ENCODE data around the gene AFF3.

The AFF3 gene

DNA sequence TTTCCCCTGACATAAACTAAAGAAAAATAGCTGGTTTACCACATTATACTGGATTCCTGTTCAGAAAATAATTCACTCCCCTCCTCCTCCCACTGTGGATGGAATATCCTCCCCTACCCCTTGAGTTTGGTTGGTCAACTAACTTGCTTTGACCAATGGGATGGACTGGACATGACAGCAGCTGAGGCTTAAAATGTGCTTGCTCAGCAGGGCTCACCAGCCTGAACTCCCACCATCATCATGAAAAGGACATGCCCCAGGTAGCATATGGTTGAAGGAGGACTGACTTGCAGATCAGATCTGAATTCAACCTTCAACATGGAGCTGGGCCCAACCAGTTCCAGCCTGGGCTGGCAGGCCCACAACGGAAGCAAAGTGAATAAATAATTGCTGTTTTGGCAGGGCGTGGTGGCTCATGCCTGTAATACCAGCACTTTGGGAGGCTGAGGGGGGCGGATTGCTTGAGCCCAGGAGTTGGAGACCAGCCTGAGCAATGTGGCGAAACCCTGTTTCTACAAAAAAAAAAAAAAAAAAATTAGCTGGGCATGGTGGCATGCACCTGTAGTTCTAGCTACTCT, 284.4 kb downstream of the AFF3 start:
- DNase-seq (ENCODE audit: low spot score), result no peak

DNA sequence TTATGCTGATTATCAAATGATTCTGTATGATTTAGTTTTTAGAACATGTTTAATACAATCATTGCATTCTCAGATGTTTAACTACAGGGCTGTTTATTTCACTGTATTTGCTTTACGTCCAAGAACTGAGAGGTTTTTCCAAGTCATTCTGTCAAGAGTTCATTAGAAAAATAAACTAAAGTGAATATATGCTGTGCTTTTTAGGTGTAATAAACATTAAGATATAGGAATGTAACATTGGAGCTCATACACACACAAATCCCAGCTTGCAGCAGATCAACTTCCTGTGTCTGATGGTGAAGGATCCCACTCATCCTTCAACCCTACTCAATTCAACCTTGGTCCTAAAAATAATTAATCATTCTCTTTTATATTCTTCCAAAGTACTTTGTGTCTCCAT, 285.0 kb downstream of the AFF3 start:
- DNase-seq (ENCODE audit: low spot score), result no peak

DNA sequence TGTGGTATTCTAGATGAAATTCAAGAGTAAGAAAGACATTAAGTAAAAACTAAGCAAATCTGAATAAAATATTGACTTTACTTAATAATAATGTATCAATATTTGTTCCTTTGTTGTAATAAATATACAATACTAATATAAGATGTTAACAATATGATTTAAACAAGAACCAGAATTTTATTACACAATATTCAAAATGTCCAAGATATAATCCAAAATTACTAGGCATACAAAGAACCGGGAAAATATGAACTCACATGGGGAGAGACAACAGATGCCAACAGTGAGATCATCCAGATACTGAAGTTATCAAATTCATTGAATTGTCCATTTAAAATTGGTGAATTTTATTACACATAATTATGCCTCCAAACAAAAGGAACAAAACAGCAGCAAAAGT, 286.3 kb downstream of the AFF3 start:
- no peak for DNase-seq (ENCODE audit: low spot score)

DNA sequence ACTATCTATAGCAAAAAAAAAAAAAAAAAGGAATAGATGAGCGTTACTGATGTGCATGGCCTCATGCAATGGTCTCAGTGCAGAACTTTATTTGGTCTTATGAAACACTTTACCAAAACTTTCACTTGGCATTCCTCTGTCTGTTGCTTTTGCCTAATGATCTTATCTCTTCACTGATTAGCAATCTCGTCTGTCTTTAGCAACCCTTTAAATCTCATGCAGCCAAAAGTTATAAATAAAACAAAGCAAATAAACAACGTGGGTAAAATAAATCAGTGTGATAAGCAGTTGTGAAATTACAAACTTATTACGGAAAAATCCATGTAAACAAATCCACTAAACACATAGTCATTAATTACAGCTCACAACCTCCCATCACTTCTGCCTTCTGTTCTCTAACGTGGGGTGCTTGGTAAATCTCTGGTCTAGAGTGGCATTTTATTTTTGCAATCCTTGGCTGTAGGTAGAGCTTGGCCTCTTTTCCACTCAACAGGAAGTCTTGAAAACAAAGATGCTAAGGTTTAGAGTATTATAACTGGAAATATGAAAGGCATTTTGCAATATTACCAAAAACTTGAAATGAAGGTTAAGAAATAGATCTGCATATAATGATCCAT, 288.0 kb downstream of the AFF3 start:
- no peak for DNase-seq (ENCODE audit: low spot score)

DNA sequence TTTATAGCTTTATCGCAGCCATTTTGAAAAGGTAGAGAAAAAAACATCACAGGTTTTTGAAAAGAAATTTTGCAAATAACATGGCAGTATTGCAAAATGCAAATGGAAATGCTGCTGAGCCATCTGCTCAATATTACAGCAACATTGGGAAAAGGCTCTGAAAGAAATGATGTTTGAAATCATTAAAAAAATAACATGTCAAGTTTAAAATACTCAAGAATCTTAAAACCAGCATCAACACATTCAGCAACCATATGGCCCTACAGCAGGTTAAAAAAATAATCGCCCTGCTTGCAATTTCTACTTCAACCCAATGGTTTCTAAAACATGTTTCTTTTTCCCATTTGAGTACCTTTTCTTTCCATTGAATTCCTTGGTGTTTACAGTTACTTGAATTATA, 289.4 kb downstream of the AFF3 start:
- DNase-seq (ENCODE audit: low spot score), result no peak

DNA sequence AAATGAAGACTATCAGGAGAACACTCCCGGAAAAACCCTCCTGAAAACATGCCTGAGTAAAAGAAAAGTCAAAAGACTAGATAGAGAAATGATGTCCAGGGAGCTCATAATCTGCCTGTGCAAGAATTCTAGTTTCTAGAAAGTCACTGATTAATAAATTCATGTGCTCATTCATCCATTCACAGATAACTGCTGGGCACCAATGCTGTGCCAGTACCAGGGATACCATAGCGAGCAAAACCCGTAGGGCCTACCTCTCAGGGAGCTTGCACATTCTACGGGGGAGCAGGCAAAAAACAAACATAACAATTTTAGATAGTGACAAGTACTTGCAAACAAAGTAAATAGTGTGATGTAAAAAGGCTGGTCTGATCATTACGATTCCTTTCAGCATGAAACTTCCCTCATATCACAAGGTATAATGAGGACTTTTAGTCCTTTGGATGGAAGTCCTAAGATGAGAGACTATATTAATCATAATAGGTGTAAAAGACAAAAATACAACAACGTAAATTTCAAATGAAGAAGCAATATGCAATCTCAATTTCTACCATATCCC, 289.9 kb downstream of the AFF3 start:
- DNase-seq (ENCODE audit: low spot score), result no peak

DNA sequence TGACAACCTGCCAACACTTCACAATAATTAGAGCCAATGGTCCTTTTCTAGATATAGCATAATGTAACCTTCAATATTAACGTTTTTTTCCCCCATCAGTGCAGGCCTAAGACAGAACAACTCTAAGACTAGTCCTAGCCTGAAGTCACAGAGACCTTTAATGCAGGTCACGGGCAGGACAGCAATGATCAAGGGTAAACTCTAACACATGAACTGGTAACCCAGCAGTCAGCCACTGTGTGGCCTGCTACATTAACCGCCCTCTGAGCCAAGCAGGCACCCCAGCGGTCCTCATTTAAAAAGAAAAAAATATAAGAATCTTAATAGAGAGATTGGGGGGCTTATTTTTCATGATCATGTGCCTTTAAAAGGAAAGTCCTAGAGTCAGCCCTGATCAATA, 290.6 kb downstream of the AFF3 start:
- no peak for DNase-seq (ENCODE audit: low spot score)

DNA sequence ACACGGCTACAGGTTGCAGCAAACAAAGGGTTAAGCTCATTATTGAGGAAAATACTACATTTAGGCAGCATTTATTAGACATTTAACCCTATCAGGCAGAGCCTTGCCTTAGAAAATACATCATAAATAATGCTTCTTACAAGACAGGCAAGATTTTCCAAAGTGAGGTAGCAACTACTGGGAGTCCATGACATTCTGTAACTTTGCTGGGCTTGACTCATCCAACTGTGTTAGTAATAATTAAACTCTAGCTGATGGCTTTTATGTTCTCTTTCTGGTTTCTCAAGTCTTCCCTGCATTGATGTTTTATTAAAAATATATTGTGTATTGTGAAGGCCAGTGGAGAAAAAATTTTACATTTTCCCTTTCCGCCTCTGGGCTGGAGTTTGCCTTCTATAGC, 291.3 kb downstream of the AFF3 start:
- no peak for DNase-seq (ENCODE audit: low spot score)

DNA sequence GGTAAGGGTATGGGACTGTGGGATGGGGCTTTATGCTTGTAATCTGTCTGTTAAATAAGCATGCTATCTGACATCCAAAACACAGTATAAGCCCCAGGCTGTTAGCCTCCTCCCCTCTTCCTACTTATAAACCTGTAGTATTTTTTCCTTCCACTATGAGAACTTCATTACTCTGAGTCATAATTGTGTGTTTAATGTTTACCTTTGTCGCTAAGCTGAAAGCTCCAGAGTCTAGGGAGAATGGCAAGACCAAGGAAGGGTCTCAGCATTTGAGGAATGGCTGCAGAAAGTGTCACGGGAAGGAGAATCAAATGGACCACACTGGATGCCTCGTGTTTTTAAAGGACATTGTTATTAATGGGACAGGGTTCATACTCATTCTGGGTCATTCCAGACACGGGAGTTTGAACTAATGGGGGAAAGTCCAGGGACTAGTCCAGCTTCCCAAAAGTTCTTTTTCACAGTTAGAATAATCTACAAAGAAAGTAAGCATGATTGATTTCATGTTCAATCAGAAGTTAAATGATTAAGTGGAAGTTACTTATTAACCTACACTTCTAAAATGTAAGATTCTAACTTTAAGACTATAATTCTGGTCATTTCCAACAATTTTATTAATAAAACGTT, 292.2 kb downstream of the AFF3 start:
- no peak for DNase-seq (ENCODE audit: low spot score)

DNA sequence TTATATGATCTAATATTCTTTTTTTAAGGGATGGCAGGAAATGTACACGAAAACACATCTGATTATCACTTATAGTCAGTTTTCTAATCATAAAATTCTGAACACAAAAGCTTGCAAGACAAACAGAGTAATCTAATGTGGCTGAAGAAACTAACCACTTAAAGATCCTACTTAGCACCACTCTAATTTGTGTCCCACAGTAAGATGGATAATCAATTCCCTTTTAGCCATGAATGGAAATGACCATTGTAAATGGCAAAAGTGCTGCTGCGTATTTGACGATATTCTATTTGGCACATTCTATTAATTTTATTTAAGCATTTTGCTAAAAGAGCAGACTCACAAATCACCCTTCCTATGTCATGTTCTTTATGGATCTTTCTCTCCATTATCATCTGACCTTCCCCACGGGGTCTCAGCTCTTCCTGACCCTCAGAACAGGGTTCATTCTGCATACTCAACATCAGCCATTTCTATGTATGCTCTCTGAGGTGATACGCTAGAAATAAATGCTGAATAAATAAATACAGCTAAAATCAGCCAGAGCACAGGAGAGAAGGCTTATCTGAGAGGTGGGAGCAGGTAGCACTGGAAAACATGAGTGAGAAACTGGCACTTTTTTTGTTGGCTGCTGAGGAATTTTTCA, 295.8 kb downstream of the AFF3 start:
- no peak for DNase-seq (ENCODE audit: low spot score)

DNA sequence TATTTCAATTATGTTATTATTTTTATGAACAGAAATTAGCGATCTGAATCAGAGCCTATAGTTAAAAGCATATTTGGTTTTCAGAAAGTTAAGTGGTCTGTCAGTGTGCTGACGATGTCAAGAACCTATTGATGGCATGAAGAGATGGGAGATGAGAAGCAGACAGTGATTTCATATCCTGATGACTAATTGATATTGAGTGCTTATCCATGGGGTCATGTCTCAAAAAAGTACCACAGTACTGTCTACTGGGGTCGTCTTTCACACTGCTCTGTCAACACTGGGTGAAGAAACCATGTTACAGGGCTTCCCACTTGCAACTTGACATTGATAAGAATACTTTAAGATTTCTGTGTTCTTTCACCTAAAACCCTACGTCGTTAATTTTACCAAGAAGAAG, 297.1 kb downstream of the AFF3 start:
- DNase-seq (ENCODE audit: low spot score), result no peak

DNA sequence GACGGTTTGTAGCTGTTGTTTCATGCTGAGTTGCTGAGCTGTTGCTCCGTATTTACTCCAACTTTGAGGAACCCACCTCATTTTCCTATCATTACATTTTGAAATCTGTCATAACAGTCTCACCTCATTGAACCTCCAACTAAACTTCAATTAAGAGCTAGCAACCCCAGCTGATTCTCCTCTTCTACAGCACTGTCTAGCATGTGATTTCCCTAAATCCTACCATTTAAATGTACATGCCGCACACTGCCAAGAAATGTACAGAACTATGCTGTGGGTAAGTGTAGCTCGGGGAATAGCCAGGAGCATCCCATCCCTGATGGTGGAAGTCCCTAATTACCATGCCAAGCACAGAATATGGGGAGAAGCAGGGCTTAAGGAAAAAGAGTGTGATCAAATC, 299.9 kb downstream of the AFF3 start:
- no peak for DNase-seq (ENCODE audit: low spot score)

DNA sequence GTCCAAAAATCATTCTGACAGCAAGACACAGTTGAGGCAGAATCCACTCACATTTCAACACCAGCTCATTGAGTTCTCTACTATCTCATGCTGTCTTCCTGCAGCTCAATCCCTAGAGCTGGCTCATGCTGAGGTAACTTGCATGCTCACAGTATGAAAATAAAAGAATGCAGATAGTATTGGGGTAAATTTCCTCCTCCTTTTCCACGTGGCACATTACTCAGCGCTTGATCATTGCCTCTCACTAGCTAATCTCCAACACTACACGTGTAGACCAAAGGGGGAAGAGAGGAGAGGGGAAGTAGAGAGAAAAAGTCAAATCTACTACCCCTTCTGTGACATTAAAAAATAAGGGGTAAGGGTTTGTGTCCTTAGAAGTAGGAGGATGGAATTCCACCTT, 300.6 kb downstream of the AFF3 start:
- DNase-seq (ENCODE audit: low spot score), result no peak

DNA sequence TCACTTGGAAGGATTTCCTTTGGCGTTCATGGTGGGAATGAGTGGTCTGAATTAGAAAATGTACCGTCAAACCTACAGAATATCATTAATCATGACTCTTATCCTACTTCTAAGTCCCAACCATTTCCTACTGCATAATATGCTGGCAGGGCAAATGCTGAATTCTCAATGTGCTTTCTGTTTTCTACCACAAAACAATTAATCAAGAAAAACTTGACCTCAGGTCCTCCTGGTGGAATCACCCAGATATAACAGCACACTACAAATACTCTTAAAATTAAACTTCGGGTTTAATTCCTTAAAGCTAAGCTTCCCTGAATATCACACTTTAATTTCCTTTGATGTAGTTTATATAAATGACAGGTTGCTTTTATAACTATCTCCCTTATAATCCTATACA, 301.6 kb downstream of the AFF3 start:
- DNase-seq (ENCODE audit: low spot score), result no peak

DNA sequence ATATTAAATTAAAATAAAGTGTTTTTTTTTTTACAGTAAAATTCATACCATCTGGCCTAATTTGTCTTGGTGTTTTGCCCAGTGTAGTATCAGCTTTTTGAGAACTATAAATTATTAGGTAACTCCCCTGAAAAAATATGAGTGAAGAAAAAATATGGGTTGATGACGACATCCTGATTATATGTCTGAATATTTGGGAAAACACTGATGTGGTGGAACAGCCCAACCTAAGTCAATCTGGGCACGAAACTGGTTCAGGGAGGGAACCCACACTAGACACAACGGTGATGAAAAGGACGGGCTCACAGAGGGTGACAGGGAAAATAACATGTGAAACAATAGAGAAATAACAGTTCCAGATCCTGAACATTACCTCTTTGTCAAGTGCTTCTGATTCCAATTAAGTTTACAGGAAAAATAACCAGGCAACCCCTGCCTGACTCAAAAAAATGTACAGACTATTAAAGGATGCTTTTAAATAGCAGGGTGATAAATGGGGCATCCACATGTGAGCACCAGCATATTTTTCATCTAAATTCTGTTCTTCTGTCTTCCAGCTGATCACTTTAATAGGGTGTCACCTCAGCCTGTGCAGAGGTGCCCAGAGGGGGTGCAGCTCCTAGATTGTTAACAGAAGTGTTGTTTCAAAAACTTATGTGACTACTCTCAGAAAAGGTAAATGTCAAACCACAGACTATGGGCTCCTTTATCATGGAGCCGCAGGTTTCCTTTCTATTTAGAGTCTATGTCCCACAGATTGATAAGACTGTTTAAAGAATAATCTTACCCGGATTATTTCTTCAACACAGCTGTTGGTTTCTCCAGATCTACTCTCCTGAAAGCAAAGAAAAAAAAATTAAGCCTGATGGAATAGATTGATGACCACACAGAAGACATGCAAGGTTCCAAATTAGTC, 305.4 kb downstream of the AFF3 start:
- DNase-seq (ENCODE audit: low spot score), result no peak

DNA sequence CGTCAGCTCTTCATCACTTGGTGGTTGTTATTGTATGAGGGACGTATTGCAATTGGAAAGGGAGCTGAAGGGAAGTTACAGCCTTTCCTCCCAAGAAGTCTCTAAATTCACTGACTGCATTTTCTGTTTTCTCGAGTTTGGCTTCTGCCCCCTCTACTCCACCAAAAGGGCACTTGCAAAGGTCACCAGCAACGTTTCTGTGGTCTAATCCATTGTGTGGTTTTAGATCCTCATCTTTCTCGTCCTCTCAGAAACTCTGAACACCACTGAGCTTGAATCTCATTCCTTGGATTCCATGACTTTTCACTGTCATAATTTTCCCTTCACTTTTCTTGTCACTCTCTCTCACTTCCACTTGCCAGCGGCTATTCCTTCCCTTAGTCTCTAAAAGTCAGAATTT, 308.0 kb downstream of the AFF3 start:
- DNase-seq (ENCODE audit: low spot score), result no peak

DNA sequence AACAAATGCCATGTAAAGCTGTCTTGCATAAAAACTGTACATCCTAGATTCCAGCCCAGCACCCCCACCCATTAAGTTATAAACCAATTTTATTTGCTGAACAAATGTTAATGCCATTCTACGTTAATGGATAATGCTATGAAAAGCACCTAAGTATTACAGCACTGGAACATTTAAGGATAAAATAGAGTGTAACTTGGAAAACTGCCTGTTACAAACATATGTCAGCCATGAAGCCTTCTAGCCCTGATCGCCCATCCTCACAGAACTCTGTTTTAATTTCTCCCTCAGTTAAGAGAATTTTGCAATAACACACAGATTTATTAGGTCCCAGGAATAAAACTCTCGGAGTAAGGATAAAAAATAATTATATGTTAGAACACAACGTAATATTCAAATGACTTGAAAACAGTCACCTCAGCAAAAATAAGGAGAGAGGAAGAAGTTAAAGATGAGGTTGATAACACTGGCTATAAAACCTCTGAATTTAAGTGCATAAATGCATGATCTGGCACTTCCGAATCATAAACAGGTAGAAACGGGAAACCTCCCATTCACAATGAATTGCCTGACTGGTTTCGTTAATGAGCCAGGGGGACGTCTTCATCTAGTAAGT, 308.7 kb downstream of the AFF3 start:
- DNase-seq (ENCODE audit: low spot score), result no peak

DNA sequence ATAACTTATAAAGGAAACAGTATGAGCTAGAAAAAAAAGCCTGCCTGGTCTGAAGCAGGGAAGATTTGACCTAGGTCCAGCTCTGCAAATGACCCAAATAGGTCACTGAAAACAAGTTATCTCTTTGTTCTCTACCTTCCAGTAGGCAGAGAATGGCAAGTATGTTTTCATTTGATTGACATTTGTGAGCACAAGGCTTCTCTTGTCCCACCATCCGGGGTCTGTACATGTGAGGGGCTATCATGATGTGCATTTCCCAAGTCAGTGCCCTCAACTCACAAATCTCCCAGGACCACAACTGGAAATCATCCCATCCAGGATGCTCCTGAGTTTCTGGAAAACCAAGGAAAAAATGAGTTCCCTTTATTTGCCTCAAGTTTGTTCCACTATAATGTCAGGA, 309.5 kb downstream of the AFF3 start:
- no peak for DNase-seq (ENCODE audit: low spot score)

DNA sequence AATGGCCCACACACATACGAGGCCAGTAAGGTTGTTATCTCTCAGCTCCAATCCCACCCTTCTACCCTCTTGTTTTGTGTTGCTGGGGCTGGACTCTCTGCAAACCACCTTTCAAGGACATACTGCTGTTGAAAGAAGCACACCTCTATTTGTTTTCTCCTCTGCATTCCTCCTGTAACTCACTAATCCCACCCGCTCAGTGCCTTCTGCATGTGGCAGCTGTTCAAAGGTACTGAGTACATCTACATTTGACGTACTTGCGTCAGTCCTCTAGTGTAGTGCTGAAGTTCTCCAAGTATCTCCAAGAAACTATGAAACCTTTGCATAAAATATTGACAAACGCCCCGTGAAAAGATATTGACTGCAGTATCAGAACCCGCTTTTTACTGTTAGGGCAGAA, 310.6 kb downstream of the AFF3 start:
- DNase-seq (ENCODE audit: low spot score), result no peak

DNA sequence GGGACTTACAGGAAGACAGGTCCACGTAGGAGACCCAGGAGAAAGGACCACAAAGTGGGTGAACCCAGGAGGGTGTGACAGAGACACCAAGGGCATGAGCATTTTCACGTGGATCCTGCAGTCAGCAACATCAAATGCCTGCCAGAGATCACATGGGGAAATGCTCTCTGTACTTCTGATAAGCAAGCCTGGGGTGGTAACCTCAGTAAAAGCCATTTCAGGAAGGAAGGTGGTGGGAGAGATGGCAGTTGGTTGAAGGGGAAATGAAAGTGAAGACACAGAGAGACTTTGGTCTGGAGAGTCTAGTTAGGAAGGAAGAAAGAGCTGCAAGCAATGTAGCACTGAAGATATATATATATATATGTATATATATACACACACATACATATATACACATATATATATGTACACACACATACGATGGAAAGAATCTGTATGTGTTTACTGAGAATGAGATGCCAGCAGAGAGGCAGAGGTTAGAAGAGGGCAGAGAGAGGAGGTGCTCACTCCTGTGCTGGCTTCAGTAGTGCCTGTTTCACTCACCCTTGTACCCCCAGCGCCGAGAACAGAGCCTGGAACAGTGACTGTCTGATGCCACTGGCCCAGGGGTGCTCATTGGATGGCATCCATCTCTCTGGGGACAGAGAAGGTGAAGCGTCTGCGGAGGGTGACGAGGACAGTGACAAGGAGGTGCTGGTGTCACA, 314.9 kb downstream of the AFF3 start:
- DNase-seq (ENCODE audit: low spot score), result no peak

DNA sequence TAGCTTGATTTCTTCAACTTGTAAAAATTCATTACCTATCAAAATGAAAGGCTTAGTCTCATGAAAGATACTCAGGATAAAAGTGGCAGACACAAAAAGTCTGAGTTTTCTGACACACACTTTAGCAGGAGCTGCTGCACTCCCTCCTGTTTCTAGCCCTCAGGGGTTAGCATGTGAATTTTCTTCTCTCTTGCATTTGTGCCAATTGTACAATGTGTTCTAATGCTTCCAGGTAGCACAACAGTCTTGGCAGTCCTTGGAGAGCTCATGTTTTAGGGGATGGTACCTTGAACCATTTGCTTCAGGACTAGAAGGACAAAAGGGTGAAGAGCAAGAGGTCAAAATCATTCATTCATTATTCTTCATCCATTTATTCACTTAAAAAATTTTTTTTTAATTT, 316.8 kb downstream of the AFF3 start:
- no peak for DNase-seq (ENCODE audit: low spot score)

All from AG08396 (cell line).